ENCODE data around the gene PPFIA2.

DNA sequence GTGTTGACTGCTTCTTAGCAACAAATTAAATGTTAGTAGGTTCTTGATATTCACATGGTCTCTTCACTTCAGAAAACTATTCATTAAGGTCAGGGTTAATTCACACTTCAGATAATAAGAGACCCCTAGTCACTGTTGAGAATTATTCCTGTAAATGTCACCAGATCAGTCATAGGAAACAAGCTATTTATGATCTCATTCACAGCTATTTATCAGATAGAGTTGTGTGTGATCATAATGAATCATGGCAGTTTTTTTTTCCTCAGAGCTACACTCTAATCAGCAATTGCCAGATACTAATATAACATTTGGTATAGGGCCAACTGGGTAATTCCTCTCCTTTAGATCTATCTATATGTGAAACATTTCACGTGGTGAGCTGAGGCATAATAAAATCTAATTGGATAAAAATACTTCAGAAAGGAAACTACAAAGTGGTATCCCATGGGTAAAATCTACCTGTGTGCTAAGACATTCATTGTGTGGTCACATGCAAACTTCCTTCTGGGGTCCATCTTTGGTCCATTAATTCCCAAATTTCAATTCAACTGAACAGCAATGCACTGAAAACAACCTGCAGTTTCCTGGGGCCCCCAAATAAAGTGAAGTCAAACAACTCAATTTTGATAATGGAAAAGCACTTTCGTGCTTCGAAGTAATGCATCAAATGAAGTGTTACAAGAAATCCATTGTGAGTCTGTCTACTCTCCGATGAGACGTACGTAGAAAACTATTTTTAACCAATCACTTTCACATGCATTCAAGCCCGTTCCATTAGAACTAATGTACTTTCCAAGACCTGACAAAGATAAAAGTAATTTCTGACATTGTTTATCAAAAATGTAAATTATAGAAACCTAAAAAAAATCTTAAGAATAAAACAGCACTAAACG lies 484.3 kb downstream of the PPFIA2 start:
- TF ChIP-seq, protein P1, sequence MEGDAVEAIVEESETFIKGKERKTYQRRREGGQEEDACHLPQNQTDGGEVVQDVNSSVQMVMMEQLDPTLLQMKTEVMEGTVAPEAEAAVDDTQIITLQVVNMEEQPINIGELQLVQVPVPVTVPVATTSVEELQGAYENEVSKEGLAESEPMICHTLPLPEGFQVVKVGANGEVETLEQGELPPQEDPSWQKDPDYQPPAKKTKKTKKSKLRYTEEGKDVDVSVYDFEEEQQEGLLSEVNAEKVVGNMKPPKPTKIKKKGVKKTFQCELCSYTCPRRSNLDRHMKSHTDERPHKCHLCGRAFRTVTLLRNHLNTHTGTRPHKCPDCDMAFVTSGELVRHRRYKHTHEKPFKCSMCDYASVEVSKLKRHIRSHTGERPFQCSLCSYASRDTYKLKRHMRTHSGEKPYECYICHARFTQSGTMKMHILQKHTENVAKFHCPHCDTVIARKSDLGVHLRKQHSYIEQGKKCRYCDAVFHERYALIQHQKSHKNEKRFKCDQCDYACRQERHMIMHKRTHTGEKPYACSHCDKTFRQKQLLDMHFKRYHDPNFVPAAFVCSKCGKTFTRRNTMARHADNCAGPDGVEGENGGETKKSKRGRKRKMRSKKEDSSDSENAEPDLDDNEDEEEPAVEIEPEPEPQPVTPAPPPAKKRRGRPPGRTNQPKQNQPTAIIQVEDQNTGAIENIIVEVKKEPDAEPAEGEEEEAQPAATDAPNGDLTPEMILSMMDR (IDR thresholded peaks at IDR 0.05): no peak
- no peak for TF ChIP-seq ZFX (IDR thresholded peaks at IDR 0.05; ENCODE audit: borderline replicate concordance)
